GM19043 (cell line): ENCODE data around the gene FOSB.

Experiments used
- ATAC-seq: cut with Tn5 transposase; IDR thresholded peaks from one replicate; pipeline ENCODE4 v1.9.1; 2021; ENCODE audit warnings: low read depth; ENCODE audit not compliant: unreplicated experiment

Gene FOSB

DNA sequence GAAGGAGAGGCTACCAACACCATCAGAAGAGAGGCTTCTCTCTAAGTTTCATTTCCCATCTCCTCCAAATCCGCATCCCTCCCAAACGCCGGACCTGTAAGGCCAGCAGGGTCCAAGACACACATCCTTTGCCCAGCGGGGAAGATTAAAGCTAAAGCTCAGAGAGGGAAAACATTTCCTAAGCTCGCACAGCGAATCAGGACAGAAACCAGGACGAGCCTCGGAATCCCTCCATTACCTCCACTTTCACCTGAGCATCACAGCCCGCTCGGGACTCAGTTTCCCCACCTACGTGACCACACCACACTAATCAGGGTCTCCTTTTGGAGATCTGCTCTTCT, 711 bp upstream of the FOSB start:
- no peak for ATAC-seq

DNA sequence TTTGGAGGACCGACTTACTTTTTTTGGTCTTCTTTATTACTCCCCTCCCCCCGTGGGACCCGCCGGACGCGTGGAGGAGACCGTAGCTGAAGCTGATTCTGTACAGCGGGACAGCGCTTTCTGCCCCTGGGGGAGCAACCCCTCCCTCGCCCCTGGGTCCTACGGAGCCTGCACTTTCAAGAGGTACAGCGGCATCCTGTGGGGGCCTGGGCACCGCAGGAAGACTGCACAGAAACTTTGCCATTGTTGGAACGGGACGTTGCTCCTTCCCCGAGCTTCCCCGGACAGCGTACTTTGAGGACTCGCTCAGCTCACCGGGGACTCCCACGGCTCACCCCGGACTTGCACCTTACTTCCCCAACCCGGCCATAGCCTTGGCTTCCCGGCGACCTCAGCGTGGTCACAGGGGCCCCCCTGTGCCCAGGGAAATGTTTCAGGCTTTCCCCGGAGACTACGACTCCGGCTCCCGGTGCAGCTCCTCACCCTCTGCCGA, 409 bp downstream of the FOSB start:
- no peak for ATAC-seq

DNA sequence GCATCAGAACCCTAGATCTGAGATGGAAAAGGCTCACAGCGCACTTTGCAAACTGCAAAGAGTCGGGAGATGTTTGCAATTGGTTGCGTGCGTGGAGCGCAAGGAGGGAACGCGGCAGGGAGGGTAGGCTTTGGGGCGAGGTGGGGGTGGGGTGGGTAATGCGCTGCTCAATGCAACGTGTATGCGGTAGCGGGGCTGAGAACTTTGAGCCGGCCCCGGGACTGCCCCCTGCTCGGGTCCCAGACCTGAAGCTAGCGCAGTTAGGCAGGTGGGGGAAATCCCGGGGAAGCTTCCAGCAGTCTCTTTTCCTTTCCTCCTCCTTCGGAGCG, 971 bp downstream of the FOSB start:
- peak; percentile 10 for ATAC-seq

DNA sequence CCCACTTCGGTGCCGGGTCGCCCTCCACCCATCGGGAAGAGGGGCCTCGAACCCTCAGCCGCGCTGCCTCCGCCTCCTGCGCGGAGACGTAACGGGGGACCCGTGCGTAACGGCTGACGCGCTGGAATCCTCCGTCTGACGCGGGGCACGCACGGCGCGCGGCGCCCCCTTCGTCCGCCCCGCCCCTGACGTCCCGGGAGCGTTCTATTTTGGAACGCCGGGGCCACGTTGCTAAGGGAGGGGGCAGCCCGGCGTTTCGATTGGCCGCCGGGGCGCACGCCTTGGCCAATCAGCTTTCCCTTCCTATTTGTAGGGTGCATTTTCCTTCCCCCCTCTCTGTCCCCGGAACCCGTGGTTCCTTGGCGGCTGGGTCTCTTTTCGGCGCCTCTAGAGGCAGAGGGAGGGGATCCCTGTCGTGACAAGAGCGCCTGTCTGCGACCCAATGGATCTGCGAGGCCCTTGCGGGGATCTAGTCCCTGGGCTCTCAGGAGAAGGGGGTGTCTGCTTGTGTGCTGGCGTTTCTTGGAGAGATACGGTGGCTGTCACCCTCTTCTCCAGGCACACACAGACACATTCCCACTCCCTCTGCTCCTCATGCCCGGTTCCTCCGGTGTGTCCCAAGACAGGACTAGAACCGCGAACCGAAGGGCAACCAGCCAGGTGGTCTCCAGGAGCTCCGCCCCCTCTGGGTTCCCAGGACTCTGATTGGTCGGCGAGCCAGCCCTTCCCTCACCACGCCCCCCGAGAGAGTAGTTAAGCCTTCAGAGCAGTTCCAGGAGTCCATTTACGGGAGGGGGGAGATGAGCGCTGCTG, 1.5 kb downstream of the FOSB start:
- peak; percentile 60 for ATAC-seq

DNA sequence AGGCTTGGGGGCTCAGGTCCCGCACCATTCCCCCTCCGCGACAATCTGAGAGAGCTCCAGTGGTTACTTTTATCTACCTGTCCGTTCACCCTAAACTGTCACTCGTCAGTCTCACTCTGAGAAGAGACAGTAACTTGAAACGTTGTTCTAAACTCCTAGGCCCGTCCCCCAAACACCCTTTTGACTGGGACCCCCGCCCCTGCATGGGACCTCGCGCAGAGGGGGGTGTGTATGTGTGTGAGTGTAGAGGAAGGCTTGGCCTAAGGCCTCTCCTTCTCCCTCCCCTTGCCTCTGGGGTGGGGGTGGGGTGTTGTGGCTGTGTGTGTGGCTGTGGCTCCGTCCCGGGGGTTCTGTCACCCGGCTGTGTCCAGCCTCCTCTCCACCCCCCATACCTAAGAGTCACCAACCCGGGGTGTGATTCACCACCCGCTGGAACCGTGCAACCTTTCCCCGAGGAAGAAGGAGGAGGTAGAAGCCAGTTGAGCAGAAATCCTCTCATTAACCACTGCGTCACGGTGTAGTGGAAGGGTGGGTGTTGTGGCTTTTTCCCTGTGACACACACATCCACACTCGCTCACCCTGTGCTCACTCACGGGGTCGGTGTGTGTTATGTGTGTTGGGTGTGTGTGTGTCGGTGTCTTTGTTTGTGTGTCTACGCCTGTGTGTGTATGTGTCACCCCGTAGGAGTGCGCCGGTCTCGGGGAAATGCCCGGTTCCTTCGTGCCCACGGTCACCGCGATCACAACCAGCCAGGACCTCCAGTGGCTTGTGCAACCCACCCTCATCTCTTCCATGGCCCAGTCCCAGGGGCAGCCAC, 2.4 kb downstream of the FOSB start:
- ATAC-seq: no peak

DNA sequence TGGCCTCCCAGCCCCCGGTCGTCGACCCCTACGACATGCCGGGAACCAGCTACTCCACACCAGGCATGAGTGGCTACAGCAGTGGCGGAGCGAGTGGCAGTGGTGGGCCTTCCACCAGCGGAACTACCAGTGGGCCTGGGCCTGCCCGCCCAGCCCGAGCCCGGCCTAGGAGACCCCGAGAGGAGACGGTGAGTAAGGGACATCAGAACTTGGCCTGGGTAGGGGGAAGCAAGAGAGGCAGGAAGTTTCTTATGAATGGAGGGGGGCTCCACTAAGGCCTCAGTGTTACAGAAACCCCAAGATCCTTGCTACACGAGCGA, 2.9 kb downstream of the FOSB start:
- no peak for ATAC-seq

DNA sequence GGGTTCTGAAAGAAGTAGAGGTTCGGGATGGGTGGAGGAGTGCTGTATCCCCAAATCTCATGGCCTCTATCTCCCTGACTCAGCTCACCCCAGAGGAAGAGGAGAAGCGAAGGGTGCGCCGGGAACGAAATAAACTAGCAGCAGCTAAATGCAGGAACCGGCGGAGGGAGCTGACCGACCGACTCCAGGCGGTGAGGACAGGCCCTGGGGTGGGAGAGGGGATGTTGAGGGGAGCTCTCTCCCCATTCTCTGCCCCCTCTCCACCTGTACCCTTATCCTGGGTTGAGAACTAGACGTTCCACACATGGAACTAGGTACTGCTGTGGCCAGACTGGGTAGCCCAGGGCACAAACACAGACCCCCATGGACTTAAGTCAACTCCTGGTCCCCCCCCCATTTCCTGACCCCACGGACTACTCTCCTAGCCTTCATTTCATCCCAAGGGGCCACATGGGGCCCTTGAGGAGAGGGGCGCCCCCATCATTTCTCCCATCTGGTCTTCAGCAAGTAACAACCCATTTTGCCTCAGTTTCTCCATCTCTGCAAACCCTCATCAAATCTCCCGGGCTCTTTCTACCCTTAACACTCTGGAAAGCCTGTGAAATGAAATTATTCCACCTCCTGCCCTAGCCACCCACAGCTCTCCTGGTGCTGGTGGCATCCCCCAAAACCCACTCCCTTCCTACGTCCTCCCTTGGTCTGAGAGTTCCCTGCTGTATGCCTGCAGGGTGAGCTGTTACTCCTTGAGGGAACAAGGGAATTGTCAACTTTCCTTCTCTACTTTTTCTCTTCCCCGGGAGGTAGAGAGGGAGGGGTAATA, 3.5 kb downstream of the FOSB start:
- ATAC-seq: no peak

DNA sequence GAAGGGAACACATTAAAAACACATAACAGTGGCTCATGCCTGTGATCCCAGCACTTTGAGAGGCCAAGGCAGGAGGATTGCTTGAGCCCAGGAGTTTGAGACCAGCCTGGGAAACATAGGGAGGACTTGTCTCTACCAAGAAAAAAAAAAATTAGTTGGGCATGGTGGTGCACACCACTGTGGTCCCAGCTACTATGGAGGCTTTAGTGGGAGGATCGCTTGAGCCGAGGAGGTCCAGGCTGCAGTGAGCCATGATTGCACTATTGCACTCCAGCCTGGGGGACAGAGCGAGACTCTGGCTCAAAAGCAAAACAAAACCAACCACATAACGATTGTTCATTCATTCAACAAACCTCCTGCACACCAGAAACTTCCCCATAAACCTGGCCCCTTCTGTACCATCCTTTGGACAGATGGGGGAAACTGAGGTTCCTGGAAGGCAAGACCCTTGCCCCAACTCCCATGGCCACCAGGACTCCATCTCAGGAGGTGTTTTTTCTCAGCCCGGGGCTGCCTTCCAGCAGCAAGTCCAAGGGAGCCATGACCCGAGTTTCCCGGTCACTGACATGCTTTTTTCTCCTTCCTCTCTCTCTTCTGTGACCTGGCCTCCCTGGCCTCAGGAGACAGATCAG, 4.3 kb downstream of the FOSB start:
- ATAC-seq: no peak

DNA sequence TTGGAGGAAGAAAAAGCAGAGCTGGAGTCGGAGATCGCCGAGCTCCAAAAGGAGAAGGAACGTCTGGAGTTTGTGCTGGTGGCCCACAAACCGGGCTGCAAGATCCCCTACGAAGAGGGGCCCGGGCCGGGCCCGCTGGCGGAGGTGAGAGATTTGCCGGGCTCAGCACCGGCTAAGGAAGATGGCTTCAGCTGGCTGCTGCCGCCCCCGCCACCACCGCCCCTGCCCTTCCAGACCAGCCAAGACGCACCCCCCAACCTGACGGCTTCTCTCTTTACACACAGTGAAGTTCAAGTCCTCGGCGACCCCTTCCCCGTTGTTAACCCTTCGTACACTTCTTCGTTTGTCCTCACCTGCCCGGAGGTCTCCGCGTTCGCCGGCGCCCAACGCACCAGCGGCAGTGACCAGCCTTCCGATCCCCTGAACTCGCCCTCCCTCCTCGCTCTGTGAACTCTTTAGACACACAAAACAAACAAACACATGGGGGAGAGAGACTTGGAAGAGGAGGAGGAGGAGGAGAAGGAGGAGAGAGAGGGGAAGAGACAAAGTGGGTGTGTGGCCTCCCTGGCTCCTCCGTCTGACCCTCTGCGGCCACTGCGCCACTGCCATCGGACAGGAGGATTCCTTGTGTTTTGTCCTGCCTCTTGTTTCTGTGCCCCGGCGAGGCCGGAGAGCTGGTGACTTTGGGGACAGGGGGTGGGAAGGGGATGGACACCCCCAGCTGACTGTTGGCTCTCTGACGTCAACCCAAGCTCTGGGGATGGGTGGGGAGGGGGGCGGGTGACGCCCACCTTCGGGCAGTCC, 5.0 kb downstream of the FOSB start:
- no peak for ATAC-seq

DNA sequence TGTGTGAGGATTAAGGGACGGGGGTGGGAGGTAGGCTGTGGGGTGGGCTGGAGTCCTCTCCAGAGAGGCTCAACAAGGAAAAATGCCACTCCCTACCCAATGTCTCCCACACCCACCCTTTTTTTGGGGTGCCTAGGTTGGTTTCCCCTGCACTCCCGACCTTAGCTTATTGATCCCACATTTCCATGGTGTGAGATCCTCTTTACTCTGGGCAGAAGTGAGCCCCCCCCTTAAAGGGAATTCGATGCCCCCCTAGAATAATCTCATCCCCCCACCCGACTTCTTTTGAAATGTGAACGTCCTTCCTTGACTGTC, 5.5 kb downstream of the FOSB start:
- ATAC-seq: no peak

DNA sequence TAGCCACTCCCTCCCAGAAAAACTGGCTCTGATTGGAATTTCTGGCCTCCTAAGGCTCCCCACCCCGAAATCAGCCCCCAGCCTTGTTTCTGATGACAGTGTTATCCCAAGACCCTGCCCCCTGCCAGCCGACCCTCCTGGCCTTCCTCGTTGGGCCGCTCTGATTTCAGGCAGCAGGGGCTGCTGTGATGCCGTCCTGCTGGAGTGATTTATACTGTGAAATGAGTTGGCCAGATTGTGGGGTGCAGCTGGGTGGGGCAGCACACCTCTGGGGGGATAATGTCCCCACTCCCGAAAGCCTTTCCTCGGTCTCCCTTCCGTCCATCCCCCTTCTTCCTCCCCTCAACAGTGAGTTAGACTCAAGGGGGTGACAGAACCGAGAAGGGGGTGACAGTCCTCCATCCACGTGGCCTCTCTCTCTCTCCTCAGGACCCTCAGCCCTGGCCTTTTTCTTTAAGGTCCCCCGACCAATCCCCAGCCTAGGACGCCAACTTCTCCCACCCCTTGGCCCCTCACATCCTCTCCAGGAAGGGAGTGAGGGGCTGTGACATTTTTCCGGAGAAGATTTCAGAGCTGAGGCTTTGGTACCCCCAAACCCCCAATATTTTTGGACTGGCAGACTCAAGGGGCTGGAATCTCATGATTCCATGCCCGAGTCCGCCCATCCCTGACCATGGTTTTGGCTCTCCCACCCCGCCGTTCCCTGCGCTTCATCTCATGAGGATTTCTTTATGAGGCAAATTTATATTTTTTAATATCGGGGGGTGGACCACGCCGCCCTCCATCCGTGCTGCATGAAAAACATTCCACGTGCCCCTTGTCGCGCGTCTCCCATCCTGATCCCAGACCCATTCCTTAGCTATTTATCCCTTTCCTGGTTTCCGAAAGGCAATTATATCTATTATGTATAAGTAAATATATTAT, 6.1 kb downstream of the FOSB start:
- ATAC-seq: no peak

DNA sequence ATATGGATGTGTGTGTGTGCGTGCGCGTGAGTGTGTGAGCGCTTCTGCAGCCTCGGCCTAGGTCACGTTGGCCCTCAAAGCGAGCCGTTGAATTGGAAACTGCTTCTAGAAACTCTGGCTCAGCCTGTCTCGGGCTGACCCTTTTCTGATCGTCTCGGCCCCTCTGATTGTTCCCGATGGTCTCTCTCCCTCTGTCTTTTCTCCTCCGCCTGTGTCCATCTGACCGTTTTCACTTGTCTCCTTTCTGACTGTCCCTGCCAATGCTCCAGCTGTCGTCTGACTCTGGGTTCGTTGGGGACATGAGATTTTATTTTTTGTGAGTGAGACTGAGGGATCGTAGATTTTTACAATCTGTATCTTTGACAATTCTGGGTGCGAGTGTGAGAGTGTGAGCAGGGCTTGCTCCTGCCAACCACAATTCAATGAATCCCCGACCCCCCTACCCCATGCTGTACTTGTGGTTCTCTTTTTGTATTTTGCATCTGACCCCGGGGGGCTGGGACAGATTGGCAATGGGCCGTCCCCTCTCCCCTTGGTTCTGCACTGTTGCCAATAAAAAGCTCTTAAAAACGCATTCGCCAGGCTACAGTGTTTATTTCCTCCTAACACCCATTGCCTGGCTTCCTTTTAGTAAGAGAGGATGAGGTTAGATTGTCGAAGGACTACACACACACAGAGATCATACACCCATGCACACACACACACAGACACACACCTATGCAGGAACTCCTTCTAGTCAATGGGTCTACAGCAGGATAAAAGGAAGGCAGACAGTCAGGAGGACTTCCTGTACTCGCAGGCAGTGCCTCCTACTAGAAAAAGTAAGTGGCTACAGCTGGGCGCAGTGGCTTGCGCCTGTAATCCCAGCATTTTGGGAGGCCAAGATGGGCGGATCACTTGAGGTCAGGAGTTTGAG, 7.1 kb downstream of the FOSB start:
- ATAC-seq: no peak

DNA sequence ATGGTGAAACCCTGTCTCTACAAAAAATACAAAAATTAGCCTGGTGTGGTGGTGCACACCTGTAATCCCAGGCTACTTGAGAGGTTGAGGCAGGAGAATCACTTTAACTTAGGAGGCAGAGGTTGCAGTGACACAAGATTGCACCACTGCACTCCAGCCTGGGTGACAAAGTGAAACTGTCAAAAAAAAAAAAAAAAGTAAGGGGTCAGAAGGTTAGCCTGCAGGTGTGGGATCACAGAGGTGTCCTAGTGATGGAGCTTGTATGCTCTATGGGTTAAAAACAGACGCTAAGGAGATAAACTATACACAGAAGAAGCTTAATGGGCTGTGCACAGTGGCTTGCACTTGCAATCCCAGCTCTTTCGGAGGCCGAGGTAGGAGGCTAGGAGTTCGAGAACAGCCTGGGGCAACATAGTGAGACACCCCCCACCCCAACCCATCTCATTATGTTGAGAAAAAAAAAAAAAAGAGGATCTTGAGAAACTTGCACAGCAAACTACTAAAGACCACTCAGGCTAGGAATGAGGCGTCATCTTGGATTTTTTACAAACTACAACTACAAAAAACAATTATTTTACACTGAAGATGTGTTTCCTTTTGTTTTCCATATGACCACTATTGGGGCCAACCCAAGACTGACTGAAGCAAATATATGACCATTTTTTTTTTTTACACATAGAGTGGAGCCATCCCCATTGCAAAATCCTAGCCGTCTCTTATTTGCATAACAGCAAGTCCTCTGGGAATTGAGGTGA, 7.9 kb downstream of the FOSB start:
- no peak for ATAC-seq

DNA sequence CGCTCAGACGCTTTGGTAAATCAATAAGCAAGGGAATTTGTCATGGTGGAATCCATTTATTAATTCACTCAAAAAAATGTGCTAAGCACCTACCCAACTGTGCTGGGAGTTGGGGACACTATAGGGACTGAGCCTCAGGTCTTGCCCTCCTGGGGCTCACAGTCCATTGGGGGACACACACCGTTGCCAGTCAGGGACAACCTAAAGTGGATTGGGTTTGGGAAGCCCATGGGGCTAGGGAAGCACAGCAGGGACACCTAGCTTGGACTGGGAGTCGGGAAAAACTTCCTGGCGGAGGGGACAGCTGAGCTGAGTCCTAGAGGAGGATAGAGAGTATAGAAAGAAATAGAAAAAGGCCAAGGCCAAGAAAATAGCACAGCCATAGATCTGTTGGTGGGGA, 8.5 kb downstream of the FOSB start:
- no peak for ATAC-seq

DNA sequence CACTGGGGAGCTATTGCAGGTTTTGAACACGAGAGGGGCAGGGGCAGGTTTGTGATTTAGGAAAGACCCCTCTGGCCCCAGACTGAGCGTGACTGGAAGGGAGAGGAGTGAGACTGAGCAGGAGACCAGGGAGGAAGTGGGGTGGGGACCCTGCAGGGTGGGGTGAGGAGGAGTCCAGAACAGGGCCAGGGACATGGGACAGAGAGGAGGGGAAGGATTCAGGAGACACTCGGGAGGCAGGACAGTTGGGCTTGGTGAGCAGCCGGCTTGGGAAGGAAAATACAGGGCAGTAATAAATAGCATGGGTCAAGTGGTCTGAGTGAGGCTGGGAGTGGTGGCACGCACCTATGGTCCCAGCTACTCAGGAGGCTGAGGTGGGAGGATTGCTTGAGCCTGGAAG, 9.4 kb downstream of the FOSB start:
- ATAC-seq: no peak

DNA sequence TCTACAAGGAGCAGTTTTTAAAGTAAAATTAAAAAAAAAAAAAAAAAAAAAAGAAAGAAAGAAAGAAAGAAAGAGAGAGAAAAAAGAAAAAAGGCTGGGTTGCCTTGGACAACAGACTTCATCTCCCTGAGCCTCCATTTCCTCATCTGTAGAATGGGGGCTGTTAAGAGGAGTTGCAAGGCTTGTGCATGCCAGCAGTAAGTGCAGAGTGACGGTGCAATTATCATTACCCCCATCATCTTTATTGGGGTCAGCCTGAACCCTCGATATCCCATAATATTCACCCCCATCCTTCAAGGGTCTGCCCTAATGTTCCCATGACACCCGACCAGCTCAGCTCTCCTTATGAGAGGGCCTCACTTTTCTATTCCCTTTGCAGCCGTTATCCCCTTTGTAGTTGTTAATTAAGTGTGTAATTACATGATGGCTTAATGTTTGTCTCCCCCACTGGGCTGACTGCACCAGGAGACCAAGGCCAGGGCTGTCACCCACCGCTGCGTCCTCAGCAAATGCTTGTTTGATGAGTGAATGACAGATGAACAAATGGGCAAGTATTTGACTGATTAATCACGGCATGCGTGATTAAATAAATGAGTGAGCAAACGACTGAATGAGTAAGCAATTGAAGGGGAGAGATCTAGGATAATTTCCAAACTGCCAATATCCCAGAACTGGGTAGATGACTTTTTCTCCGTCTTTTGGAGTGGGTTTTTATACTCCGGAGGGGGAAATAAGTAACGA, 10.1 kb downstream of the FOSB start:
- ATAC-seq: no peak
